MM.1S (cell line): ENCODE measurements around the gene ZNF469.

Experiments
- EZH2phosphoT487 ChIP-seq: fragments of 300-600 bp; sonication (generic); IDR thresholded peaks from 2 replicates; pipeline ENCODE4 v1.6.1; 2018; ENCODE audit warnings: antibody characterized with exemption, low read length
- TF ChIP-seq, protein P1 (sequence below): fragments of 300-600 bp; sonication (generic); IDR thresholded peaks from 2 replicates; pipeline ENCODE4 v1.5.1; 2016; ENCODE audit warnings: antibody characterized with exemption, low read length, mixed read lengths

DNA sequence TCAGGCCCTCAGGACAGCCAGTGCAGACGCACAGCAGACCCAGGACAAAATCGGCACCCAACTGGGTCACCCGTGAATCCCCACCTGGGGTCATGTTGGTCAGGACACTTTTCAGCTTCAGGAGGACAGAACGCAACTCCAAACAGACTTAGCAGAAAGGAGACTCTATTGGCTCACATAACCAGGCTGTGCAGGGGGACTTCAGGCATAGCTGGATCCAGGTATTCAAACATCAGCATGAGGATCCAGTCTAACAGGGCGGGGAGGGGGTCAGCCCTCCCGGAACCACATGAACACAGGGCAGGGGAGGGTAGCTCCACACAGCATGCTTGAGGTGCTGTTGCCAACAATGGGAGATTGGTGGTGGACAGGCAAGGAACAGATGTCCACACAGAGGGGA, 22.0 kb downstream of the ZNF469 start:
- no peak for TF ChIP-seq EZH2phosphoT487
- TF ChIP-seq, protein P1, sequence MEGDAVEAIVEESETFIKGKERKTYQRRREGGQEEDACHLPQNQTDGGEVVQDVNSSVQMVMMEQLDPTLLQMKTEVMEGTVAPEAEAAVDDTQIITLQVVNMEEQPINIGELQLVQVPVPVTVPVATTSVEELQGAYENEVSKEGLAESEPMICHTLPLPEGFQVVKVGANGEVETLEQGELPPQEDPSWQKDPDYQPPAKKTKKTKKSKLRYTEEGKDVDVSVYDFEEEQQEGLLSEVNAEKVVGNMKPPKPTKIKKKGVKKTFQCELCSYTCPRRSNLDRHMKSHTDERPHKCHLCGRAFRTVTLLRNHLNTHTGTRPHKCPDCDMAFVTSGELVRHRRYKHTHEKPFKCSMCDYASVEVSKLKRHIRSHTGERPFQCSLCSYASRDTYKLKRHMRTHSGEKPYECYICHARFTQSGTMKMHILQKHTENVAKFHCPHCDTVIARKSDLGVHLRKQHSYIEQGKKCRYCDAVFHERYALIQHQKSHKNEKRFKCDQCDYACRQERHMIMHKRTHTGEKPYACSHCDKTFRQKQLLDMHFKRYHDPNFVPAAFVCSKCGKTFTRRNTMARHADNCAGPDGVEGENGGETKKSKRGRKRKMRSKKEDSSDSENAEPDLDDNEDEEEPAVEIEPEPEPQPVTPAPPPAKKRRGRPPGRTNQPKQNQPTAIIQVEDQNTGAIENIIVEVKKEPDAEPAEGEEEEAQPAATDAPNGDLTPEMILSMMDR = no peak
